ENCODE measurements around the gene CCDC181. TPM values are rescaled to one million over a fixed set of nuclear protein-coding genes. Genes with fewer than 3 reads are reported as not detected.

CCDC181 gene
- total and polyA plus RNA-seq, 2 of the 8 experiments (the other 6 are each of a cell fraction or from before 2014, with no cell fraction given) = 1.2 to 3.7 TPM

DNA sequence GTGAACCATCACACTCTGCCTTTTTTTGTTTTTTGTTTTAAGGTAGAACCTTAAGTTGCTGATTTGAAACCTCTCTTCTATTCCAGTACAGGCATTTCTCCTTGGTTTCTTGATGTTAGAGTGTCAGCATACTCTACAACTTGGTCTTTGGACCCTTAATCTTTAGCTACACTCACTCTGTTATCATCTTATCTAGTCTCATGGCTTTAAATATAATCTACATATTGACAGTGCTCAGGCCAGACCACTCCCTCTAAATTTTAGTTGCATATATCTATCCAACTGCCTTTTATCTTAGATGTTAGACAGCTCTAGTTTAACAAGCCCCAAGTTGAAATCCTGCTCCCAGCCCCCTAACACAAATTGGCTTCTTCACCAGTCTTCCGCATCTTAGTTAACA, 81.8 kb downstream of the CCDC181 start:
- ChIA-PET CTCF (ENCODE audit: partially characterized antibody) (no interaction called here), POLR2A (ENCODE audit: partially characterized antibody) (no interaction called here)
- Histone ChIP-seq H3K23ac (ENCODE audit: insufficient read length) (no peak overlapping the region), H3K4me3 (ENCODE audit: extremely low read depth in 1 of 4, insufficient read depth in 2 of 4, low read depth in 3 of 4, low read length in 4 of 4) (no peak overlapping the region), H3K27me3 (replicated peaks in 1 of 4; ENCODE audit: control insufficient read depth in 3 of 4, extremely low read depth in 1 of 4, insufficient read depth in 3 of 4, low read length in 3 of 4) (no peaks in the 10 kb centered on the region), H2BK5ac (ENCODE audit: low read depth, low read length) (no peak overlapping the region), H3K56ac (replicated peaks; ENCODE audit: insufficient read length, low read depth, low read length) (no peak overlapping the region), H3K4me2 (ENCODE audit: insufficient read depth in 1 of 2, low read depth in 2 of 2, low read length in 2 of 2) (no peak overlapping the region), H4K8ac (ENCODE audit: extremely low read depth, insufficient read depth, low read length) (no peak overlapping the region), H3K9ac (replicated peaks in 1 of 4; ENCODE audit: extremely low read depth in 1 of 4, low read depth in 3 of 4, low read length in 3 of 4) (no peak overlapping the region), H3K18ac (ENCODE audit: extremely low read depth, low read length) (no peak overlapping the region), H4K91ac (replicated peaks; ENCODE audit: insufficient read length, low read length) (no peak overlapping the region), H3K36me3 (ENCODE audit: control insufficient read depth in 2 of 4, insufficient read depth in 4 of 4, low read length in 3 of 4) (no peaks in the 10 kb centered on the region), H3K4ac (replicated peaks; ENCODE audit: insufficient read length, low read depth, low read length) (no peak overlapping the region), H3K9me3 (ENCODE audit: insufficient read depth in 2 of 2, low read depth in 1 of 2, low read length in 1 of 2) (peaks cover 6 to 11% of the 10 kb centered on the region in 2 experiments; a peak in 3 of 4 replicates), H2BK15ac (ENCODE audit: low read length) (no peak overlapping the region), H4K5ac (ENCODE audit: insufficient read length, low read depth, low read length) (no peak overlapping the region), H2BK12ac (ENCODE audit: low read depth, low read length) (no peak overlapping the region), H3K79me1 (ENCODE audit: low read depth, low read length) (no peaks in the 10 kb centered on the region), H3K14ac (ENCODE audit: insufficient read length) (no peak overlapping the region), H4K20me1 (replicated peaks in 1 of 2; ENCODE audit: control insufficient read depth in 1 of 2, insufficient read depth in 2 of 2, low read length in 2 of 2) (no peaks in the 10 kb centered on the region), H3K4me1 (replicated peaks in 1 of 4; ENCODE audit: control insufficient read depth in 3 of 4, insufficient read depth in 4 of 4, low read length in 3 of 4) (peaks cover 0 to 2% (median 0%) of the 10 kb centered on the region in 4 experiments; a peak in 2 of 7 replicates), H2BK120ac (replicated peaks; ENCODE audit: low read depth, low read length) (no peak overlapping the region), H2BK20ac (ENCODE audit: low read length) (no peak overlapping the region), H2AK5ac (ENCODE audit: low read depth, low read length) (no peak overlapping the region), H3K79me2 (ENCODE audit: control insufficient read depth in 1 of 2, insufficient read depth in 2 of 2, low read length in 2 of 2) (no peaks in the 10 kb centered on the region), H3K23me2 (ENCODE audit: low read depth, low read length) (no peaks in the 10 kb centered on the region), H2AFZ (ENCODE audit: low read length) (no peak overlapping the region), H3K27ac (ENCODE audit: low read depth, low read length) (no peak overlapping the region)
- no peak for TF ChIP-seq RNF2 (IDR thresholded peaks at IDR 0.05; ENCODE audit: borderline replicate concordance, low read depth, low read length, missing control alignments, poor library complexity, severe bottlenecking)
- TF ChIP-seq RBBP5 (IDR thresholded peaks at IDR 0.05; ENCODE audit: borderline replicate concordance, low read depth, low read length) = no peak
- FAIRE-seq (no peak), DNase-seq (ENCODE audit: low read depth in 1 of 2, low spot score in 2 of 2) (no peak)
- 93% methylated on average over 1 of the region's 1 CpG; no CpG with 5 or more reads in 1 of the 2 experiments for WGBS, 2 experiments (ENCODE audit: extremely low coverage in 1 of 2, insufficient coverage in 1 of 2, insufficient read length in 1 of 2, insufficient replicate concordance in 2 of 2, low coverage in 1 of 2, low lambda C conversion rate in 2 of 2, missing lambda C conversion rate in 1 of 2)

Small RNA genes within 50 kb of the gene (small RNA-seq; reads per million reads assigned to genes)
- not detected for gene AL021068.2 (ENCODE audit: insufficient read depth)

Other genes starting within 250 kb of the CCDC181 start
- 26.8 and 28.5 TPM in 2 replicates for gene NME7, start 59.7 kb downstream of the CCDC181 start, total RNA-seq (2021; fragmentation: NEBNext Ultra II Directional; extraction: Animal tissue kit (Norgen Biotek cat#: 25700))
- gene NME7, start 59.7 kb downstream of the CCDC181 start, polyA plus RNA-seq (2011; rRNA removed) = 6.7 and 11.6 TPM in 2 replicates
- 9.9 and 10.3 TPM in 2 replicates for gene BLZF1, start 59.3 kb downstream of the CCDC181 start, total RNA-seq (2021; fragmentation: NEBNext Ultra II Directional; extraction: Animal tissue kit (Norgen Biotek cat#: 25700))
- 1.1 and 1.8 TPM in 2 replicates for gene BLZF1, start 59.3 kb downstream of the CCDC181 start, polyA plus RNA-seq (2011; rRNA removed)
- gene SLC19A2, start 58.5 kb upstream of the CCDC181 start, total RNA-seq (2021; fragmentation: NEBNext Ultra II Directional; extraction: Animal tissue kit (Norgen Biotek cat#: 25700)) = 22.5 and 23.2 TPM in 2 replicates
- 18.4 and 21.2 TPM in 2 replicates for gene SLC19A2, start 58.5 kb upstream of the CCDC181 start, polyA plus RNA-seq (2011; rRNA removed)
- 0.04 TPM in 1 of 2 replicates, not detected in the other for gene F5, start 159.0 kb upstream of the CCDC181 start, total RNA-seq (2021; fragmentation: NEBNext Ultra II Directional; extraction: Animal tissue kit (Norgen Biotek cat#: 25700))
- gene F5, start 159.0 kb upstream of the CCDC181 start, polyA plus RNA-seq (2011; rRNA removed) = 0.02 and 0.06 TPM in 2 replicates
- not detected in 2 replicates for gene SELP, start 202.7 kb upstream of the CCDC181 start, total RNA-seq (2021; fragmentation: NEBNext Ultra II Directional; extraction: Animal tissue kit (Norgen Biotek cat#: 25700))
- not detected in 2 replicates for gene SELP, start 202.7 kb upstream of the CCDC181 start, polyA plus RNA-seq (2011; rRNA removed)